NCI-H187 treated with DMSO at 0.1 percent for 48 hours (cell line): ENCODE measurements around the gene ZNF367.
"Not testable (repeated sequence)": the region's sequence is repeated elsewhere in the genome, so short reads cannot be mapped to it uniquely, and the experiment has no call there.

Experiments used
- DNase-seq: peaks from one replicate; lab custom pipeline; 2025; lab: John Stamatoyannopoulos, UW

ZNF367 gene

GRCh38 chr9:96399325-96399633 is 18.9 kb downstream of the ZNF367 start:
- no peak for DNase-seq

GRCh38 chr9:96398582-96399324 is 19.4 kb downstream of the ZNF367 start:
- DNase-seq: no peak

GRCh38 chr9:96395964-96396363 is 22.2 kb downstream of the ZNF367 start:
- no peak for DNase-seq

- DNase-seq: no peak
Observed at GRCh38 chr9:96394832-96395496, 23.2 kb downstream of the ZNF367 start.

GRCh38 chr9:96392263-96392662 is 25.9 kb downstream of the ZNF367 start:
- DNase-seq: no peak

- DNase-seq: no peak
Observed at GRCh38 chr9:96391021-96391765, 27.0 kb downstream of the ZNF367 start.

GRCh38 chr9:96388144-96388543 is 30.0 kb downstream of the ZNF367 start:
- no peak for DNase-seq

- no peak for DNase-seq
Observed at GRCh38 chr9:96386157-96386556, 32.0 kb downstream of the ZNF367 start.

- DNase-seq: no peak
Observed at GRCh38 chr9:96383165-96383942, 34.8 kb downstream of the ZNF367 start, which contains the start of gene SLC35D2. Gene SLC35D2 (minus strand): TSS chr9:96383711. CDS start chr9:96383634, 77 bp downstream.

GRCh38 chr9:96382839-96383164 is 35.4 kb downstream of the ZNF367 start:
- no peak for DNase-seq

GRCh38 chr9:96382175-96382574 is 36.0 kb downstream of the ZNF367 start:
- no peak for DNase-seq

GRCh38 chr9:96381696-96382095 is 36.5 kb downstream of the ZNF367 start:
- no peak for DNase-seq

- no peak for DNase-seq
Observed at GRCh38 chr9:96381125-96381524, 37.0 kb downstream of the ZNF367 start.

GRCh38 chr9:96379461-96379860 is 38.7 kb downstream of the ZNF367 start:
- DNase-seq: no peak

- DNase-seq: no peak
Observed at GRCh38 chr9:96378187-96378586, 40.0 kb downstream of the ZNF367 start.

- DNase-seq: no peak
Observed at GRCh38 chr9:96376891-96377874, 41.0 kb downstream of the ZNF367 start.

- DNase-seq: not testable (repeated sequence)
Observed at GRCh38 chr9:96375507-96375906, 42.7 kb downstream of the ZNF367 start.

GRCh38 chr9:96367943-96368342 is 50.2 kb downstream of the ZNF367 start:
- DNase-seq: no peak

GRCh38 chr9:96363175-96363967 is 54.8 kb downstream of the ZNF367 start:
- DNase-seq: no peak

- DNase-seq: not testable (repeated sequence)
Observed at GRCh38 chr9:96362119-96362518, 56.1 kb downstream of the ZNF367 start.
